Skeletal muscle satellite cell (primary cell): ENCODE measurements around the gene GCDH.

ENCODE experiments used
- H3K27me3 ChIP-seq: 2 replicates; pipeline ENCODE4 v1.7.0; 2013; ENCODE audit warnings: low read length; ENCODE audit not compliant: control insufficient read depth, insufficient read depth
- H3K36me3 ChIP-seq: 2 replicates; pipeline ENCODE4 v1.7.0; 2013; ENCODE audit warnings: mild to moderate bottlenecking, control low read depth, low read length; ENCODE audit not compliant: insufficient read depth
- H3K4me1 ChIP-seq: 2 replicates; pipeline ENCODE4 v1.7.0; 2013; ENCODE audit warnings: low read length; ENCODE audit not compliant: control insufficient read depth, insufficient read depth
- H3K4me2 ChIP-seq: 2 replicates; pipeline ENCODE4 v1.7.0; 2013; ENCODE audit warnings: mild to moderate bottlenecking, low read length
- H3K4me3 ChIP-seq: 2 replicates; pipeline ENCODE4 v1.7.0; 2013; ENCODE audit warnings: low read length
- H3K9ac ChIP-seq: 2 replicates; pipeline ENCODE4 v1.7.0; 2013; ENCODE audit warnings: mild to moderate bottlenecking, low read depth, low read length, moderate library complexity
- H3K9me3 ChIP-seq: replicated peaks from 2 replicates; pipeline ENCODE4 v1.7.0; 2013; ENCODE audit warnings: mild to moderate bottlenecking, control low read depth, low read length

GCDH gene

GRCh38 chr19:12918253-12918652 is 27.3 kb downstream of the GCDH start:
- no peak overlapping the region for H3K4me2 ChIP-seq
- H3K9ac ChIP-seq = no peak overlapping the region
- peaks cover 12% of the 10 kb centered on the region for H3K4me1 ChIP-seq
- H3K9me3 ChIP-seq = no peaks in the 10 kb centered on the region
- no peak overlapping the region for H3K4me3 ChIP-seq
- peaks cover 11% of the 10 kb centered on the region for H3K36me3 ChIP-seq
- H3K27me3 ChIP-seq = no peaks in the 10 kb centered on the region

- H3K9ac ChIP-seq = no peak overlapping the region
- peaks cover 4% of the 10 kb centered on the region for H3K4me1 ChIP-seq
- H3K4me3 ChIP-seq = no peak overlapping the region
- no peak overlapping the region for H3K4me2 ChIP-seq
- no peaks in the 10 kb centered on the region for H3K27me3 ChIP-seq
- peaks cover 31% of the 10 kb centered on the region for H3K36me3 ChIP-seq
- H3K9me3 ChIP-seq = no peaks in the 10 kb centered on the region
Measured at GRCh38 chr19:12921047-12921446, 30.1 kb downstream of the GCDH start.

- Histone ChIP-seq H3K9ac (no peak overlapping the region), H3K4me2 (no peak overlapping the region), H3K4me1 (peaks cover 4% of the 10 kb centered on the region), H3K9me3 (no peaks in the 10 kb centered on the region), H3K36me3 (peaks cover 42% of the 10 kb centered on the region), H3K4me3 (no peak overlapping the region), H3K27me3 (no peaks in the 10 kb centered on the region)
Measured at GRCh38 chr19:12922959-12923358, 32.0 kb downstream of the GCDH start.

- H3K4me3 ChIP-seq = no peak overlapping the region
- peaks cover 56% of the 10 kb centered on the region for H3K36me3 ChIP-seq
Measured at GRCh38 chr19:12924621-12925310, 33.8 kb downstream of the GCDH start.

GRCh38 chr19:12930002-12930645 is 39.2 kb downstream of the GCDH start:
- Histone ChIP-seq H3K36me3 (peaks cover 36% of the 10 kb centered on the region), H3K4me2 (no peak overlapping the region), H3K4me1 (peaks cover 6% of the 10 kb centered on the region), H3K27me3 (no peaks in the 10 kb centered on the region), H3K9ac (no peak overlapping the region), H3K4me3 (no peak overlapping the region), H3K9me3 (no peaks in the 10 kb centered on the region)

More at GRCh38 chr19:12924621-12925310, 33.8 kb downstream of the GCDH start:
- H3K4me1 ChIP-seq = no peaks in the 10 kb centered on the region
- H3K9me3 ChIP-seq = no peaks in the 10 kb centered on the region
- no peak overlapping the region for H3K9ac ChIP-seq
- H3K27me3 ChIP-seq = no peaks in the 10 kb centered on the region
- no peak overlapping the region for H3K4me2 ChIP-seq

GRCh38 chr19:12932392-12933286 is 41.7 kb downstream of the GCDH start:
- H3K36me3 ChIP-seq = peaks cover 23% of the 10 kb centered on the region
- no peaks in the 10 kb centered on the region for H3K9me3 ChIP-seq
- peak overlapping the region; percentile 88 for H3K4me3 ChIP-seq
- peak overlapping the region; percentile 93 for H3K9ac ChIP-seq
- H3K4me2 ChIP-seq = peak overlapping the region; percentile 92
- peaks cover 11% of the 10 kb centered on the region for H3K4me1 ChIP-seq
- H3K27me3 ChIP-seq = no peaks in the 10 kb centered on the region

- Histone ChIP-seq H3K4me3 (peak within 1 kb of the TSS; percentile 88), H3K9ac (peak within 1 kb of the TSS; percentile 93), H3K4me2 (peak within 1 kb of the TSS; percentile 92), H3K9me3 (no peaks in the 10 kb centered on the region), H3K4me1 (peaks cover 16% of the 10 kb centered on the region), H3K27me3 (no peaks in the 10 kb centered on the region), H3K36me3 (peaks cover 18% of the 10 kb centered on the region)
Measured at GRCh38 chr19:12933287-12934072, 42.5 kb downstream of the GCDH start, which contains the start of gene FARSA. Gene FARSA (minus strand): TSS chr19:12933711. CDS start chr19:12933696, 15 bp downstream.

- Histone ChIP-seq H3K9ac (no peak overlapping the region), H3K4me1 (peaks cover 21% of the 10 kb centered on the region), H3K9me3 (no peaks in the 10 kb centered on the region), H3K4me2 (no peak overlapping the region), H3K4me3 (no peak overlapping the region), H3K36me3 (peaks cover 21% of the 10 kb centered on the region), H3K27me3 (no peaks in the 10 kb centered on the region)
Measured at GRCh38 chr19:12935071-12935470, 44.1 kb downstream of the GCDH start.

- no peak overlapping the region for H3K4me2 ChIP-seq
- peaks cover 31% of the 10 kb centered on the region for H3K4me1 ChIP-seq
- H3K36me3 ChIP-seq = peaks cover 31% of the 10 kb centered on the region
- no peaks in the 10 kb centered on the region for H3K9me3 ChIP-seq
- no peak overlapping the region for H3K4me3 ChIP-seq
- H3K27me3 ChIP-seq = no peaks in the 10 kb centered on the region
- H3K9ac ChIP-seq = no peak overlapping the region
Measured at GRCh38 chr19:12936582-12936981, 45.6 kb downstream of the GCDH start.

- H3K4me1 ChIP-seq = peaks cover 33% of the 10 kb centered on the region
- no peaks in the 10 kb centered on the region for H3K27me3 ChIP-seq
- H3K4me2 ChIP-seq = peak overlapping the region; percentile 95
- H3K36me3 ChIP-seq = peaks cover 38% of the 10 kb centered on the region
- no peaks in the 10 kb centered on the region for H3K9me3 ChIP-seq
- H3K9ac ChIP-seq = peak overlapping the region; percentile 74
- peak overlapping the region; percentile 73 for H3K4me3 ChIP-seq
Measured at GRCh38 chr19:12937093-12937926, 46.4 kb downstream of the GCDH start.
